Endothelial cell of umbilical vein (primary cell): Measurements from ENCODE around the gene SLC35A5. TPM values are rescaled to one million over a fixed set of nuclear protein-coding genes. Genes with fewer than 3 reads are reported as not detected.

ENCODE experiments used
- BruUV-seq: library from RNA; stranded (reverse); fragments of 400-500 nt; replicated peaks from 2 replicates; lab custom pipeline; 2021; lab: Mats Ljungman, UMichigan
- CTCF ChIA-PET: fragments of 300-600, 350-600 bp; sonication (Branson Sonifier 250); formaldehyde crosslinking; loops from one replicate; lab custom pipeline; 2021; ENCODE audit warnings: antibody characterized with exemption, inconsistent platforms; lab: Charles Lee
- POLR2A ChIA-PET: fragments of 300-600, 350-600 bp; sonication (Branson Sonifier 250); formaldehyde crosslinking; loops from one replicate; lab custom pipeline; 2021; ENCODE audit warnings: antibody characterized with exemption, inconsistent platforms; lab: Charles Lee
- DNase-seq: peaks from one replicate; pipeline ENCODE4 v3.0.0-alpha.2; 2011; ENCODE audit warnings: low read depth, low spot score
- FAIRE-seq: peaks from 2 replicates; lab custom pipeline; 2011; peaks lifted over from hg19 to GRCh38; lab: Jason Lieb, UNC
- H2AFZ ChIP-seq: 2 replicates; pipeline ENCODE4 v1.6.0; 2012; ENCODE audit warnings: low read depth, low read length, control low read depth, inconsistent platforms
- H3K27ac ChIP-seq: 2 replicates; pipeline ENCODE4 v1.5.1; 2011; ENCODE audit warnings: low read depth, mild to moderate bottlenecking, control low read depth, low read length, moderate library complexity; ENCODE audit not compliant: insufficient read depth
- H3K27me3 ChIP-seq, 2 experiments: 2 replicates each; pipeline versions ENCODE4 v1.6.0 to v1.6.1; 2011; ENCODE audit warnings: low read length in 2 of 2, mixed read lengths in 1 of 2; ENCODE audit not compliant: control insufficient read depth in 2 of 2, insufficient read depth in 2 of 2
- H3K36me3 ChIP-seq, 2 experiments: 2 replicates in 1 of 2; 3 replicates in 1 of 2; pipeline ENCODE4 v1.5.1; 2011; ENCODE audit warnings: low read length in 2 of 2, mild to moderate bottlenecking in 1 of 2, moderate library complexity in 1 of 2; ENCODE audit not compliant: control insufficient read depth in 2 of 2, insufficient read depth in 2 of 2; ENCODE audit errors: extremely low read depth in 1 of 2
- H3K4me1 ChIP-seq: 3 replicates; pipeline ENCODE4 v1.5.1; 2011; ENCODE audit warnings: mild to moderate bottlenecking, low read length; ENCODE audit not compliant: control insufficient read depth, insufficient read depth; ENCODE audit errors: extremely low read depth
- H3K4me2 ChIP-seq: 2 replicates; pipeline ENCODE4 v1.6.1; 2011; ENCODE audit warnings: low read length, control low read depth, mixed read lengths; ENCODE audit not compliant: insufficient read depth
- H3K4me3 ChIP-seq, 3 experiments: fragments of 200-600 bp in 1 of 3; sonication (generic), shearing (Covaris generic) in 1 of 3; replicated peaks in 1 of 3; 2 replicates each; pipeline ENCODE4 v1.5.1; 2011 to 2016; ENCODE audit warnings: control low read depth in 3 of 3, low read length in 3 of 3, mild to moderate bottlenecking in 2 of 3, inconsistent platforms in 1 of 3, low read depth in 1 of 3, moderate library complexity in 1 of 3; ENCODE audit not compliant: insufficient read depth in 1 of 3
- H3K79me2 ChIP-seq: 2 replicates; pipeline ENCODE4 v1.6.0; 2012; ENCODE audit warnings: low read length, inconsistent platforms; ENCODE audit not compliant: control insufficient read depth, insufficient read depth
- H3K9ac ChIP-seq: replicated peaks from 2 replicates; pipeline ENCODE3; 2011; ENCODE audit warnings: low read length, control low read depth; ENCODE audit not compliant: insufficient read depth; ENCODE audit errors: extremely low read depth
- H3K9me1 ChIP-seq: replicated peaks from 3 replicates; pipeline ENCODE4 v1.6.0; 2011; ENCODE audit warnings: mild to moderate bottlenecking, low read length; ENCODE audit not compliant: control insufficient read depth, insufficient read depth; ENCODE audit errors: extremely low read depth
- H3K9me3 ChIP-seq: replicated peaks from 2 replicates; pipeline ENCODE4 v1.5.1; 2012; ENCODE audit warnings: low read length, inconsistent platforms; ENCODE audit not compliant: control insufficient read depth, insufficient read depth
- H4K20me1 ChIP-seq: replicated peaks from 2 replicates; pipeline ENCODE3; 2011; ENCODE audit warnings: mild to moderate bottlenecking, low read length; ENCODE audit not compliant: control insufficient read depth, insufficient read depth; ENCODE audit errors: extremely low read depth
- EZH2 ChIP-seq: IDR thresholded peaks from 2 replicates; pipeline ENCODE4 v1.6.1; 2012; ENCODE audit warnings: borderline replicate concordance, low read depth, mild to moderate bottlenecking, moderate library complexity, low read length, inconsistent platforms; ENCODE audit not compliant: severe bottlenecking
- FOS ChIP-seq: IDR thresholded peaks from 2 replicates; pipeline ENCODE4 v1.6.1; 2011; ENCODE audit warnings: mild to moderate bottlenecking, low read length, moderate library complexity, borderline replicate concordance; ENCODE audit not compliant: insufficient read depth
- GATA2 ChIP-seq: IDR thresholded peaks from 2 replicates; pipeline ENCODE4 v1.7.0; 2011; ENCODE audit warnings: low read depth, mild to moderate bottlenecking, moderate library complexity, mixed read lengths, low read length; ENCODE audit not compliant: insufficient read length, insufficient read depth
- JUN ChIP-seq: IDR thresholded peaks from 2 replicates; pipeline ENCODE4 v1.6.1; 2011; ENCODE audit warnings: borderline replicate concordance, low read depth; ENCODE audit not compliant: insufficient read length, insufficient read depth
- MAX ChIP-seq: IDR thresholded peaks from 2 replicates; pipeline ENCODE4 v1.6.1; 2011; ENCODE audit not compliant: insufficient read depth, insufficient read length
- MYC ChIP-seq: IDR thresholded peaks from one replicate; pipeline ENCODE4 v1.6.1; 2011; ENCODE audit warnings: mild to moderate bottlenecking, low read depth, low read length
- POLR2A ChIP-seq: IDR thresholded peaks from 2 replicates; pipeline ENCODE4 v1.6.1; 2012; ENCODE audit warnings: low read depth, mild to moderate bottlenecking, control low read depth, low read length
- POLR2AphosphoS5 ChIP-seq: IDR thresholded peaks from 2 replicates; pipeline ENCODE4 v1.6.1; 2012; ENCODE audit warnings: low read depth, mild to moderate bottlenecking, control low read depth, low read length, moderate library complexity; ENCODE audit not compliant: insufficient read depth
- dilution Hi-C: fragments of 300-500 bp; cut with MboI; formaldehyde crosslinking; loops from one replicate; pipeline ENCODE4 v1.15.0; 2019; ENCODE audit warnings: low sequenced_read_pairs; ENCODE audit not compliant: extremely low pct_ligation_motif_present
- intact Hi-C: fragments of 100-400 bp; cut with micrococcal nuclease; formaldehyde crosslinking; loops from one replicate; pipeline ENCODE4 v1.10.0; 2022
- polyA plus RNA-seq, 4 experiments: library from polyadenylated mRNA; depleted of rRNA in 3 of 4; stranded (reverse) in 3 of 4; unstranded in 1 of 4; fragments of >200 nt; gene quantifications; 2 replicates each; pipeline versions ENCODE4 v1.2.1 to v1.2.3, GENCODE V29; 2011 to 2012; ENCODE audit warnings: missing spikeins in 1 of 4
- total RNA-seq: library from RNA; stranded (reverse); gene quantifications from 2 replicates; pipeline ENCODE4 v1.2.3, GENCODE V29; 2021
- TF ChIP-seq, protein P1 (sequence below), 2 donors: IDR thresholded peaks; 1 replicate in 1 of 2; 2 replicates in 1 of 2; pipeline ENCODE4 v1.5.1; 2011; ENCODE audit warnings: low read length in 2 of 2, mild to moderate bottlenecking in 2 of 2, moderate library complexity in 2 of 2, control low read depth in 1 of 2, inconsistent platforms in 1 of 2, low read depth in 1 of 2; ENCODE audit not compliant: insufficient read depth in 1 of 2; ENCODE audit errors: extremely low read depth in 1 of 2

Gene SLC35A5
- total and polyA plus RNA-seq, 2 donors (not counting 3 experiments of a cell fraction or from before 2014, with no cell fraction given) = 25.1 to 40.1 TPM

DNA sequence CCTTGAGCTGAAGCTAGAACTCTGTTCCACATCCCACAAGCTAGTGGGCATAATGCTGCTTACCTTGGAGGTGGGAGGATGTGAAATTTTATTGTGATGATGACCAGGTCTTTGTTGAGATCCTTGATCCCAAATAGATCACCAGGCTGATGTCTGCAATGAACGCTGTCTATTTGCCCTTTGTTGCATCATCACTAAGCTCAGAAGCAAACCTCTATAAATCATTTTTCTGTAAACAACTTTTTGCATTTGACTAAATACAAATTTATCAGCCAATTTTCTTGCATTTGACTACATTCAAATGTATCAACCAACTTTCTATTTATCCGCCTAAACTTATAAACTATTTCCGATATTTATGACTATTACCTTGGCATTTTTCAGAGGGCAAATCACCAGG lies 69.4 kb downstream of the SLC35A5 start:
- H3K36me3 ChIP-seq = no peaks in the 10 kb centered on the region
- no peak overlapping the region for H3K4me2 ChIP-seq
- no peaks in the 10 kb centered on the region for H3K79me2 ChIP-seq
- H3K9ac ChIP-seq = no peak overlapping the region
- no TSS peak for BruUV-seq
- intact Hi-C loops (no loop called here), dilution Hi-C loops (no loop called here)
- DNase-seq (no peak), FAIRE-seq (no peak)
- POLR2A ChIA-PET = no interaction called here
- no peaks in the 10 kb centered on the region for H4K20me1 ChIP-seq
- no peak overlapping the region for H3K4me3 ChIP-seq
- CTCF ChIA-PET = interaction anchor here (1.2 to 3.2 kb wide), 5 partner anchors 9 to 183 kb away, joined by 3 to 10 read pairs (median 3); no protein-coding TSS in a partner anchor
- H3K4me1 ChIP-seq = peaks cover 47% of the 10 kb centered on the region
- H3K9me1 ChIP-seq = no peaks in the 10 kb centered on the region
- H3K27ac ChIP-seq = no peak overlapping the region
- H3K9me3 ChIP-seq = no peaks in the 10 kb centered on the region
- H3K27me3 ChIP-seq = no peaks in the 10 kb centered on the region
- TF ChIP-seq JUN (no peak), POLR2A (no peak), POLR2AphosphoS5 (no peak), FOS (no peak), GATA2 (no peak), MAX (no peak), MYC (no peak), EZH2 (no peak)
- TF ChIP-seq, protein P1, sequence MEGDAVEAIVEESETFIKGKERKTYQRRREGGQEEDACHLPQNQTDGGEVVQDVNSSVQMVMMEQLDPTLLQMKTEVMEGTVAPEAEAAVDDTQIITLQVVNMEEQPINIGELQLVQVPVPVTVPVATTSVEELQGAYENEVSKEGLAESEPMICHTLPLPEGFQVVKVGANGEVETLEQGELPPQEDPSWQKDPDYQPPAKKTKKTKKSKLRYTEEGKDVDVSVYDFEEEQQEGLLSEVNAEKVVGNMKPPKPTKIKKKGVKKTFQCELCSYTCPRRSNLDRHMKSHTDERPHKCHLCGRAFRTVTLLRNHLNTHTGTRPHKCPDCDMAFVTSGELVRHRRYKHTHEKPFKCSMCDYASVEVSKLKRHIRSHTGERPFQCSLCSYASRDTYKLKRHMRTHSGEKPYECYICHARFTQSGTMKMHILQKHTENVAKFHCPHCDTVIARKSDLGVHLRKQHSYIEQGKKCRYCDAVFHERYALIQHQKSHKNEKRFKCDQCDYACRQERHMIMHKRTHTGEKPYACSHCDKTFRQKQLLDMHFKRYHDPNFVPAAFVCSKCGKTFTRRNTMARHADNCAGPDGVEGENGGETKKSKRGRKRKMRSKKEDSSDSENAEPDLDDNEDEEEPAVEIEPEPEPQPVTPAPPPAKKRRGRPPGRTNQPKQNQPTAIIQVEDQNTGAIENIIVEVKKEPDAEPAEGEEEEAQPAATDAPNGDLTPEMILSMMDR (IDR thresholded peaks at IDR 0.05; ENCODE audit: extremely low read depth in 1 of 2, insufficient read depth in 1 of 2, low read depth in 1 of 2, low read length in 2 of 2) = no peak
- H2AFZ ChIP-seq = no peak overlapping the region
